HepG2 (cell line): ENCODE results near the gene CNTROB.

Experiments used
- KAT2B ChIP-seq: fragments of 150-350 bp; IDR thresholded peaks from 2 replicates; pipeline ENCODE4 v1.6.1; 2014; ENCODE audit warnings: low read depth, low read length, borderline replicate concordance
- TF ChIP-seq, protein P1 (sequence below): sonication (generic); formaldehyde crosslinking; conservative IDR thresholded peaks from 2 replicates; pipeline ENCODE4 v1.5.0; 2020; ENCODE audit warnings: missing genetic modification reagents
- TF ChIP-seq, protein P2 (sequence below): sonication (generic); formaldehyde crosslinking; IDR thresholded peaks from 2 replicates; pipeline ENCODE4 v1.5.0; 2020; ENCODE audit warnings: mild to moderate bottlenecking, missing genetic modification reagents, moderate library complexity

DNA sequence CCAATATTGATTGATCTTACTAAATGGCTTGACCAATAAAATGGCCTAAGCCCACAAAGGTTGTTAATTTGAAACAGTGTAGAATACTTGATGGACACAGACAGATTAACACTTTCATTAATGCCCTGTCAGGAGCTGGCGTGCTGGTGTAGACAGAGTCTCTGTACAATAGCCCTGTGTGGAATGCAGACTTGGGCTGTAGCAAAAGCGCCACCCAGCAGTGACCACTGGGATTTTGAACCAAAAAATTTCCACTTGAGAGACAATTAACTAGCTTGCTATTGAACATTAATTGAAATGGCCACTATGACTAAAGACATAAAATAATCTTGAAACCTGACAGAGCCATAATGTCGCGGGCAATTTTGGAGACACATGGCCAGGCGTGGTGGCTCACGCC is 50.7 kb downstream of the CNTROB start:
- TF ChIP-seq, protein P1, sequence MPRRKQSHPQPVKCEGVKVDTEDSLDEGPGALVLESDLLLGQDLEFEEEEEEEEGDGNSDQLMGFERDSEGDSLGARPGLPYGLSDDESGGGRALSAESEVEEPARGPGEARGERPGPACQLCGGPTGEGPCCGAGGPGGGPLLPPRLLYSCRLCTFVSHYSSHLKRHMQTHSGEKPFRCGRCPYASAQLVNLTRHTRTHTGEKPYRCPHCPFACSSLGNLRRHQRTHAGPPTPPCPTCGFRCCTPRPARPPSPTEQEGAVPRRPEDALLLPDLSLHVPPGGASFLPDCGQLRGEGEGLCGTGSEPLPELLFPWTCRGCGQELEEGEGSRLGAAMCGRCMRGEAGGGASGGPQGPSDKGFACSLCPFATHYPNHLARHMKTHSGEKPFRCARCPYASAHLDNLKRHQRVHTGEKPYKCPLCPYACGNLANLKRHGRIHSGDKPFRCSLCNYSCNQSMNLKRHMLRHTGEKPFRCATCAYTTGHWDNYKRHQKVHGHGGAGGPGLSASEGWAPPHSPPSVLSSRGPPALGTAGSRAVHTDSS (CRISPR knock-in tag): no peak
- TF ChIP-seq, protein P2, sequence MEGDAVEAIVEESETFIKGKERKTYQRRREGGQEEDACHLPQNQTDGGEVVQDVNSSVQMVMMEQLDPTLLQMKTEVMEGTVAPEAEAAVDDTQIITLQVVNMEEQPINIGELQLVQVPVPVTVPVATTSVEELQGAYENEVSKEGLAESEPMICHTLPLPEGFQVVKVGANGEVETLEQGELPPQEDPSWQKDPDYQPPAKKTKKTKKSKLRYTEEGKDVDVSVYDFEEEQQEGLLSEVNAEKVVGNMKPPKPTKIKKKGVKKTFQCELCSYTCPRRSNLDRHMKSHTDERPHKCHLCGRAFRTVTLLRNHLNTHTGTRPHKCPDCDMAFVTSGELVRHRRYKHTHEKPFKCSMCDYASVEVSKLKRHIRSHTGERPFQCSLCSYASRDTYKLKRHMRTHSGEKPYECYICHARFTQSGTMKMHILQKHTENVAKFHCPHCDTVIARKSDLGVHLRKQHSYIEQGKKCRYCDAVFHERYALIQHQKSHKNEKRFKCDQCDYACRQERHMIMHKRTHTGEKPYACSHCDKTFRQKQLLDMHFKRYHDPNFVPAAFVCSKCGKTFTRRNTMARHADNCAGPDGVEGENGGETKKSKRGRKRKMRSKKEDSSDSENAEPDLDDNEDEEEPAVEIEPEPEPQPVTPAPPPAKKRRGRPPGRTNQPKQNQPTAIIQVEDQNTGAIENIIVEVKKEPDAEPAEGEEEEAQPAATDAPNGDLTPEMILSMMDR (CRISPR knock-in tag): peak; percentile 23; the same call in 1 of the 2 replicates
- no peak for TF ChIP-seq KAT2B
